Fibroblast of gingiva (primary cell): ENCODE measurements around the gene PRR33.

Experiments
- DNase-seq: peaks from one replicate; pipeline ENCODE4 v3.0.0-alpha.2; 2011; ENCODE audit warnings: low read depth

PRR33 gene

DNA sequence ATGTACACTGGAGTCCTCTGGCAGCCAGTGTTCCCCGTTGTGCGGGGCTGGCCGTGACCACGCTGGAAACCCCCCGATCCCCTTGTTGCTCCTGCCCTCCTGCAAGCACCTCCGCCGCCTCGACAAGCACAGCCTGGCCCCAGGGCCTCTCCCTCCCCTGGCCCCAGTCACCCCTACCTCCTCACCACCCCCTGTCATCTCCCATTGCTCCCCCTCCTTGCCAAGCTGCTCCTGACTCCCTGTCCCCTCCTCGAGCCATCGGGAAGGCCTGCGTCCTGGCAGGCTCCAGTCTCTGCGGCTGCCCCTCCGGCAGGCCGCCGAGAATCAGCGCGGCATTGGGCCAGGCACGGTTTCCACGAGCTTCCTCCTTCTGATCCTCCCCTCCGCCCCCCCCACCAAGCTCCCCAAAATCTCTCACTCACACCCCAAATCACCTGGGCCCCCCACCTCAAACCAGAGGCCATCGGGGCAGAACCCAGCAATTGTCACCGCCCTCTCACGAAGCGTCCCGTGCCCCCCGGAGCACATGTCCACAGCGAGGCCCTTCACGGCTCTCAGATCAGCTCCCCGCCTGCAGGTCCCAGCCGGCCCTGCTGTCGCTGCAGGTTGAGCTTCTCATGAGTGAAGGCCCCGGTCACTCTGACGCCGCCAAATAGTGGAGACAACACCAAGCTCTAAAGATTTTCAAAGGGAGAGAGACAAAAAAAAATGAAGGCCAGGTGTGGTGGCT is 44.5 kb downstream of the PRR33 start:
- no peak for DNase-seq

DNA sequence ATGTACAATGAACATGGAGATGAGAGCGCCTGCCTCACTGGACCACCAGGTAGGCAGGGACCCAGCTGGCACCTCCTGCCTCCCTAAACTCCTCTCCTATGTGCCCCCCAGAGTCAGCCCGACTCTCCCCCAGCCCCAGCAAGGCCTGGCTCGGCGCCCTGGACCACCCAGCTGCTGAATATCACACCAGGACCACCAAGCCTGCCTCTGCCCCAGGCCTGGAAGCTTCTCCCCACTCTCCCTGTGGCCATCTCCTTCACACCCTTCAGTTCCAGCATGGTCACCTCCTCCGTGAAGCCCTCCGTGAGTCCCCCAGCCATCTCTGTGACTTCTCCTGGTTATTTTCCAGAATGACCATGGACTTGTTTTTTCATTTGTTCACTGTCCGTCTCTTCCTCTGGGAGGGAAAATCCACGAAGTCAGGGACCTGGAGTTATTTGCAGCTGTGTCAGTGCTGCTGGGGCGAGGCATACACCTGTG is 45.2 kb downstream of the PRR33 start:
- DNase-seq, result no peak

DNA sequence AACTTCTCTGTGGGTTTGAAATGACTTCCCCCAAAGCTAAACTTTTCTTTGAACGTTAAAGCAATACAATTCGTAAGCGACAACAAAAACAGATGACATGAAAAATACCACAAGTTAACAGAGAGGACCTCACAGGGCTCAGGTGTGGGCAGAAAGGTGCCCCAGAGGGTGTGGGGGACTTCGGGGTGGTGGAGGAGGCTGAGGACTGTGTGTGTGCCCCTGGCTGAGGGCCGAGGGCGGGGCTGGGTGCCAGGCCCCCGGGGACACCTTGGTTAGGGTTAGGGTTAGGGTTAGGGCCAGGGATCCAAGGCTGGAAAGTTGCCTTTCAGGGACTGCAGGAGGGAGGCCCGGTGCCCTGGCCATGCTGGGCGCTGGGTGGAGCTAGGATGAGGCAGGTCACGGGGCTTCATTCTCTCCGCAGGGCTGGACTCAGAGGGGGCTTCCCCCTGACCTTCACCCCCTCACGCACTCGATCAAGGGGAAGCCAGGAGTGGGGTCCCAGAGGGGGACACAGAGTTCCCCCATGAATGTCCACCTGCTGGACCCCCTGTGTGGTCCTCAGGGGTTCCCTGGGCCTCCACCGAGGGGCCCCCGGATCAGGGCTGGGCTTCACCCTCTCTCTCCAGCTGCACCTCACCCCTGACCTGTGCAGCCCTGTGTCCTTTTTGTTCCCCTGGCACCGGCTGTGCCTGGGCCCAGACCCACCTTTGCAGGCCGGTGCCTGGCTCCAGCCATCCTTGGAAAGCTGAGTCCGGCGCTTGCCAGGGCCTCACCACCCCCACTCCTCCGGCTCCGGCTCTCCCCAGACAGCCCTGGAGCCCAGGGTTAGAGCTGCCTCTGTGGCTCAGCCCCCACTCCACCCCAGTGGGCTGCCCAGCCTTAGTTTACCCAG is 45.9 kb downstream of the PRR33 start:
- no peak for DNase-seq

DNA sequence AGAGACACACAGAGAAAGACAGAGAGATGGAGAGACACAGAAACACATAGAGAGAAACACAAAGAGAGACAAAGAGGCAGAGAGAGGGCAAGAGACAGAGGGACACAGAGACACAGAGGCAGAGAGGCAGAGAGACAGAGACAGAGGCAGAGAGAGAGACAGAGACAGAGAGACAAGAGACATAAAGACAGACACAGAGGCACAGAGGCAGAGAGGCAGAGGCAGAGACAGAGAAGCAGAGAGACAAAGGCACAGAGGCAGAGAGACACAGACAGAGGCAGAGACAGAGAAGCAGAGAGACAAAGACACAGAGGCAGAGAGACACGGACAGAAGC is 46.6 kb downstream of the PRR33 start:
- DNase-seq, result no peak

DNA sequence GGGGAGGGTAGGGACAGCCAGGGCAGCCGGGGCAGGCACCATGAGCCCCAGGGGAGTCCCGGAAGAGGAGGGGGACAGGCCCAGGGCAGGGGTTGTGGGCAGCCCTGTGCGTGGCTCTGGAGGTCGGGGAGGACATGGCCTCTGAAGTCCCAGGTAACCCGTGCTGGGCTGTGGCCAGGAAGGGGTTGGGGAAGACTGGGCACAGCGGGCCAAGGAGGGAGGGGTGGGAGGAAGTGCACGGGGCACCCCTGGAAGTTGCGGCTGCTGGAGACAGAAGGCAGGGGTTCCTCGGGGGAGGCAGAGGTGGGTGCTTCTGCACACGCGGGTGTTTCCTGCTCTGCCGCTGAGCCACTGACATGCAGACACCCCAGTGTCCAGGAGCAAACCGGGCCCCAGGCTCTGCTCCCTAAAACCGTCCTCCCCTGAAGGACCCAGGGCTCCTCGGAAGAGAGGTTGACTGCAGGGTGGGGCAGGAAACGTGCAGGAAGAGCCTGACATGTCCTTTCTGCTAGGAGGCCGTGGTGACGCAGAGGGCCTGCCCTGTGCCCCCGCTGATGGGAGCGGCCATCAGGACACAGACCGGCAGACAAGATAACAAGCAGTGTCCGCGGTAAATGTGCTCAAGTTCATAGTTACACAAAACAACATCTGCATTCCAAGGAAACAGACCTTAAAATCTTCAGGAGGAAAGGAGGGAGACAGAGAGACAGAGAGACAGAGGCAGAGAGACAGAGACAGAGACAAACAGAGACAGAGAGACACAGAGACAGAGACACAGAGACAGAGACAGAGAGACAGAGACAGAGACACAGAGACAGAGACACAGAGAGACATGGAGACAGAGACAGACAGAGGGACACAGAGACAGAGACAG is 47.2 kb downstream of the PRR33 start:
- no peak for DNase-seq

DNA sequence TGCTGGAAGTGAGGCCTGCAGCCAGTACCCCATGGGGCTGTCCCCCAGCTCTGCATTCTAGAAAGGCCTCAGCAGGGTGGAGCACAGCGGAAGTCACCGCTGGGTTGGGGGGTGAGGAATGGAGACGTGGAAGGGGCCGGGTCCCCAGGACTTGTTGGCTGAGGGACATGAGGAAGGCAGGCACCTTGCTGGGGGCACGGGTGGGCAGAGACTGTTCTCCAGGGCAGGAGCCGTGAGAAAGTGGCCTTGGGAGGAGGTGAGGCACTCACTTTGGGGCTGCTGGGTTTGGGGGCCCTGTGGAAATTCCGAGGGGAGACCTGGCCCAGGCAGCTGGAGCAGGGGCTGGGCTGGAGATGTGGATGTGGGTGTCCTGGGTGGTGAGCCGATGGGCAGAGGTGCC is 47.9 kb downstream of the PRR33 start:
- no peak for DNase-seq

DNA sequence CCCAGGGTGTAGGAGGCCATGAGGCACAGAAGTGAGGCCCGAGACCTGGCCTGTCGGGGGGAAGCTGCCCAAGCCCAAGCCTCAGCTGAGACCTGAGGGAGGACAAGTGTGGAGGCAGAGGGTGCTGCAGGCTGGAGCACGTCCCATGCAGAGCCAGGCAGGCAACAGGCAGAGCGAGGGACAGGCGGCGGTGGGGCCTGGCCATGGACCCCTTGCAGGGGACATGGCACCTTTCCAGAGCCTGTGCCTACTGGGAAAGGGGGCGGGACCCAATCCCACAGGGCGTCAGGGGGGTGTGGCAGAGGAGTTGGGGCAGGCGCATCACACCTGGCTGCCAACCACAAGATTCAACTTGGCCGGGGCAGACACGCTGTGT is 48.6 kb downstream of the PRR33 start:
- no peak for DNase-seq

DNA sequence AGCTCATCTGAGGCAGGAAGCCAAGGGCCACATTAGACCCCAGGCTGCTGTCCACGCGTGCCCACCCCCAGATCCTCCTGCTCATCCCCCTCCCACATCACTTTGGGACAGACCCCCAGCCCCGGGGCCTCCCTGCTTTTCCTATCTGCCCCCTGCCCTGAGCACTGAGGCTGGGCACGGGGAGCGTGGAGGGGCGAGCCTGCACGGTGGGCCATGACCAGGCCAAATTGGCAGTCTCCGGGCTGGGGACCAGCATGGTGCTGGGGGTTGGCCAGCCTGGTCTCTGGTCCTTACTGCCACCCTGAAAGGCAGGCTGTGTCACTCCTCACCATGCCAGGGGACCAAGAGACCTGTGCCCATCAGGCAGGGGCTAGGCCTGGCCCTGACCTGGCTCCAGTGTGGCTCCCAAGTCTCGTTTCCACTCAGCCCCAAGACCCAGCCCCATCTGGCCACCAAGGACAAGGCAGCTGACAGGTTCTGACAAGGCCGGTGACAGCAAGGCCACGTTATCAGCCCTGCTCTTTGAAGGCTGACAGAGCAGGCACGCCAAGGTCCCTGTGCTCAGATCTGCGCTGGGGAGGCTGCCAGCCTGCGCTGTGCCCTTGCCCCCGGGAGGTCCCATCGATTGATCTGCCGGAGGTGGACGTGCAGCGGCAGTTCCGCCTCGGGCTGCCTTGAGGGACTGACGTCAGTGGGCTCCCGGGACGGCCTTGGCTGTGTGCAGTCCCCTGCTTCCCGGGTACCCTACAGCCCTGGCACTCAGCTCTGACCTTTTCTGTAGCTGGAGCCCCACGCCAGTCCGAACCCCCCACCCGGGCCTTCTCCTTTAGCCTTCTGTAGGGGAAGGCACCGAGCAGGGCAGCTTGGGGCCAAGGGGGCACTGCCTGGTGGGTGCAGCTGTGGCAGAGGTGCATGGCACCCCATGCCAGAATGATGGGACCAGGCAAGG is 49.3 kb downstream of the PRR33 start:
- DNase-seq, result no peak

DNA sequence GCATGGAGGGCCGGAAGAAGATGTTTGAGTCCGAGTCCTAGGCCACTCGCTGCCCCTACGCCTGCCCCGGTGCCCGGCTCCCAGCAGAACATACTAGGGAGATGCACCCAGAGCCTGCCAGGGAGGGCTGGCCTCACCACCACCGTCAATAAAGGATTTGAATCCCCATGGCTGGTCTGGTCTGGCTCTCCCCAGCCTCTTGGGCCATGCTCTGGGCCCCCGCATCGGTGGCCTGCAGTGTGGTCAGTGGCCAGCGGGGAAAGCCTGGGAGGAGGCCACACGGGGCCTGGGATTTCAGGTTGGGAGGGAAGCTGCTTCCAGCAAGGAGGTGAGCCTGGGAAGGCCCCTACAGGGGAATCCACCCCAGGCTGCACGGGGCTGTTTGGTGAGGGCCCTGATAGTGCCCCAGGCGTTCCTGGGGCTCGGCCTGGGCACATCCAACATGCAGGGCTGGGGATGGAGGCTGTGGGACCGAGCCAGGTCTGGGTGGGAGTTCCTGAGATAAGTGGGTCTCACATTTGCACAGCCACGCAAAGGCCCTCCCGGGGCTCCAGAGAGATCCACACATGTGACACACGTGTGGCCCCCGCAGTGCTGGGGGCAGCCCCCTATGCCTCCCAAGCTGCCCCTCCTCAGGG is 50.1 kb downstream of the PRR33 start:
- DNase-seq, result no peak

DNA sequence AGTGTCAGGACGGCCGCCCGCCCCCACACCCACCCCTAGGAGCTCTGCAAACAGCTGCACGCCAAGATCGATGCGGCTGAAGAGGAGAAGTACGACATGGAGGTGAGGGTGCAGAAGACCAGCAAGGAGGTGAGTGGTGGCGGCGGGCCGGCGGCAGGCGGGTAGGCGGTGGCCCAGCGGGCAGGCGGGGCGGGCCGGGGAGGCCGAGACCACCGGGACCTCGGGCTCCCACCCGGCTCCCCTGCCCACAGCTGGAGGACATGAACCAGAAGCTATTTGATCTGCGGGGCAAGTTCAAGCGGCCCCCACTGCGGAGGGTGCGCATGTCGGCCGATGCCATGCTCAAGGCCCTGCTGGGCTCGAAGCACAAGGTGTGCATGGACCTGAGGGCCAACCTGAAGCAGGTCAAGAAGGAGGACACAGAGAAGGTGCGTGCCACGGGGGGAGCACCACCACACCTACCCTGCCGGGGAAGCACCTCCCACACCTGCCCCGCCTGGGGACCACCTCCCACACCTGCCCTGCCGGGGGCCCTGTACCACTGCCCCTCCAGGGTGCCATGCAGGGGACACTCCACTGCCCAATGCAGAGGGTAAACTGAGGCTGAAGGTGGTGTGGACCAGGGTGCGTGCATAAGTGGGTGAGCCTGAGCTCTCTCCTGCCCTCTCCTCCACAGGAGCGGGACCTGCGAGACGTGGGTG is 50.8 kb downstream of the PRR33 start:
- DNase-seq, result no peak

DNA sequence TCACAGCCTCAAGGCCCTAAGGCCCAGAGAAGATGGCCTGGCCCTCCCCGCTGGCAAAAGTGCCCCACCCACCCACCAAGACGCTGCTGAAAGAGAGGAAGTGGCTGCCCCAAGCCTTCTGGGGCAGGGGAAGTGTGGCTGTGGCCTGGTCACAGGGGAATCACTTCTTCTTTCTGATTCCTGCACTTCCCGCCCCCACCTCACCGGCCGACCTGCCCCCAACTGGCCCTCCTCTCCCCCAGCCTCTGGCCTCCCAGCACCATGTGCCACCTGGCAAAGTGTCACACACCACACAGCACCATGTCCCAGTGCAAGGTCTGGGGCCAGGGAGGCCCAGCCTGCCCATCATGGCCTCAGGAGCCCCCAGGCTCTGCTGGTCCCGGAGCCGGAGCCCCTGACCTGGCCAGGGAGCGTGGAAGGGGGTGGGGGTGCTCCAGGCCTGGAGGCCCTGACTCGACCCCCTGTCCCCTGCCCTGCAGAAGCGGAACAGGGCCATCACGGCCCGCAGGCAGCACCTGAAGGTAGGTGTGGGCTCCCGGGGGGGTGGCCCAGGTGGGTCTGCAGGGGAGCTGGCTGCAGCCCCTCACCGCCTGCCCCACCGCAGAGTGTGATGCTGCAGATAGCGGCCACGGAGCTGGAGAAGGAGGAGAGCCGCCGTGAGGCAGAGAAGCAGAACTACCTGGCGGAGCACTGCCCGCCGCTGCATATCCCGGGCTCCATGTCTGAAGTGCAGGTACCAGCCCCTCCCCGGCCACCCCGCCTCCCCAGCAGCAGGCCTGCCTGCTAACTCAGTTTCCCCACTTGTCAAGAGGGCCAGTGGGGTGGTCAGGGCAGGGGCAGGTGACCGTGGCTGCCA is 51.5 kb downstream of the PRR33 start:
- DNase-seq, result no peak

DNA sequence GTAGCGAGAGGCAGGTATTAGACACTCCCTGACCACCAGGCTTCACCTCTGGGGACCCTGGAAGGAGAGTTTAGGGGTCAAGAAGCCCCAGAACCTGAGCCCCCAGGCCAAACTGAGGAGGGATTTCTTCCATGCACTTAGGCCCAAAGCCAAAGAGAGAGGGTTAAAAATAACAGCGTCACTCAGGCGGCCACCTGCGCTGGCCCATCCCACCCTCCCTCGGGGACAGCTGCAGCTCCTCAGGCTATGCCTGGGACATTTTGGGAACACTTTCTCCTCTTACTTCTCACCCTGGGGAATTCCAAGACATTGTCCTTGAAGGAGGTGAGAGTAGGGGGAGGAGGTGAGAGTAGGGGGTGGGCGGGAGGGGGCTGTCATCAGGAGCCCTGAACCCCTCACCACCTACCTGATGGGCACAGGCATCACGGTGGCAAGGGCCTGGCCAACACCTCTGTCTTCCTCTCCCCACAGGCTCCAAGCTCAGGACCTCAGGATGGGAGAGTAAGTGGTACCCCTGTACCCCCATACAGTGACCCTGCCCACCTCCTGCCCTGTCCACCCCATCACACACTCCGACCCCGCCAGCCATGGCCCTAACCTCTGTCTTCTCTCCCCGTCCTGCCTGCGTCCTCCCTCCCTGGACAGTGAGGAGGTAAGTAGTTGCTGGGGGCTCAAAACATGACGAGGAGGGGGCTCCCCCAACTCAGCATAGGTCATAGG is 52.3 kb downstream of the PRR33 start:
- no peak for DNase-seq

DNA sequence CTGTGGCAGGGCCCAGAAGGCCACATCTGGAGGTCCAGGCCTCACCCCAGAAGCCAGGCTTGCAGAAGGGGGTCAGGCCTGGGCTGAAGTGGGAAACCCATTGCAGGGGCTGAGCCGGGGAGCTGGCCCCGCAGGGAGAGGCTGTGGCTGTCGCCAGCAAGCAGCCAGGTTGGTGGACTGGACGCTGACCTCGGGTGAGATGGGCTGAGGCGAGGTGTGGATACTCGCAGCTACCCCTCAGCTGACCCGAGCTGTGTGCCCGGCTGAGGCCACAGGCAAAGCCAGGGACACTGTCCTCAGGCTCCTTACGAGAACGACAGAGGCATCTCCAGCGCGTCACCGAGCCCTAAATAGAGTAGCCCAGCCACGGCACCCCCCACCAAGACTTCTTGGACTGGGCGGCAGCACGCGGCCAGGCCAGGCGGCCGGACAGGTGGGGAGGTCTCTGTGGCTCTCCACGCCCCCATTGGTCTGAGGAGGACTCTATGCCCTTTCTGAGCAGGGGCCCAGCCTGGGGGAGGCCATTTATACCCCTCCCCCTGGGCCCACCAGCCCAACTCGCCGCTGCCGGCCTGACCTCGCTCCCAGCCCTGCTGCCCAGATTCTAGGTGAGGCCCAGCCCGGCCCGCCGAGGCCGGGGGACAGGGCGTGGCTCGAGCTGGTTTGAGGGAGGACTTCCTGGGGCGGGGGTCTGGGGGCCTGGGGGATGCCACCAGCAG is 53.1 kb downstream of the PRR33 start, which contains the start of gene TNNI2:
Gene TNNI2, plus strand, starts transcription at position 556 of the 719 bp plus-strand sequence. CDS start 716 bp downstream, outside the sequence.
- DNase-seq, result no peak
